OCI-LY7 (cell line): ENCODE results near the gene FRMD5. TPM values are rescaled to one million over a fixed set of nuclear protein-coding genes. Genes with fewer than 3 reads are reported as not detected.
"Not testable (repeated sequence)": the region's sequence is repeated elsewhere in the genome, so short reads cannot be mapped to it uniquely, and the experiment has no call there.

Experiments used
- BruUV-seq: library from RNA; stranded (reverse); fragments of 400-500 nt; replicated peaks from 2 replicates; lab custom pipeline; 2021; lab: Mats Ljungman, UMichigan
- CTCF ChIA-PET: fragments of 300-600 bp; sonication (Branson Sonifier 250); formaldehyde crosslinking; loops from one replicate; lab custom pipeline; 2022; ENCODE audit warnings: antibody characterized with exemption; ENCODE audit not compliant: unreplicated experiment; lab: Charles Lee
- POLR2A ChIA-PET: fragments of 300-600 bp; sonication (Branson Sonifier 250); formaldehyde crosslinking; loops from one replicate; lab custom pipeline; 2022; ENCODE audit warnings: antibody characterized with exemption; lab: Charles Lee
- DNase-seq: peaks from one replicate; pipeline ENCODE4 v3.0.0-alpha.2; 2015; ENCODE audit warnings: low spot score
- H2AFZ ChIP-seq: fragments of 200-600 bp; sonication (generic), shearing (Covaris generic); 2 replicates; pipeline ENCODE4 v1.6.1; 2014; ENCODE audit warnings: mild to moderate bottlenecking, antibody characterized with exemption, low read length, moderate library complexity
- H3K27ac ChIP-seq: fragments of 200-600 bp; sonication (generic); 2 replicates; pipeline ENCODE4 v1.5.1; 2014; ENCODE audit warnings: mixed run types, low read depth, mild to moderate bottlenecking, moderate library complexity, low read length, inconsistent platforms; ENCODE audit not compliant: poor library complexity, severe bottlenecking
- H3K36me3 ChIP-seq: fragments of 200-600 bp; sonication (generic); 2 replicates; pipeline ENCODE4 v1.6.1; 2014; ENCODE audit warnings: mild to moderate bottlenecking, antibody characterized with exemption, low read length, moderate library complexity, mixed read lengths; ENCODE audit not compliant: insufficient read depth
- H3K4me1 ChIP-seq: fragments of 200-600 bp; sonication (generic); 2 replicates; pipeline ENCODE4 v1.5.1; 2014; ENCODE audit warnings: mild to moderate bottlenecking, low read length; ENCODE audit not compliant: insufficient read depth, poor library complexity, severe bottlenecking
- H3K4me2 ChIP-seq: fragments of 200-600 bp; sonication (generic); 2 replicates; pipeline ENCODE4 v1.6.1; 2014; ENCODE audit warnings: mild to moderate bottlenecking, low read length
- H3K4me3 ChIP-seq: fragments of 200-600 bp; sonication (generic); 2 replicates; pipeline ENCODE4 v1.5.1; 2014; ENCODE audit warnings: mild to moderate bottlenecking, low read depth, low read length; ENCODE audit not compliant: poor library complexity, severe bottlenecking
- H3K79me2 ChIP-seq: fragments of 200-600 bp; sonication (generic); 2 replicates; pipeline ENCODE4 v1.6.1; 2016; ENCODE audit warnings: low read depth, mild to moderate bottlenecking, low read length, moderate library complexity, mixed read lengths; ENCODE audit not compliant: insufficient read depth
- H3K9me2 ChIP-seq: fragments of 200-600 bp; sonication (generic); 2 replicates; pipeline ENCODE4 v1.6.1; 2016; ENCODE audit warnings: mild to moderate bottlenecking, low read length, mixed read lengths; ENCODE audit not compliant: insufficient read depth
- H3K9me3 ChIP-seq: fragments of 200-600 bp; sonication (generic); 2 replicates; pipeline ENCODE4 v1.6.1; 2014; ENCODE audit warnings: mild to moderate bottlenecking, mixed run types, low read length, mixed read lengths
- H4K20me1 ChIP-seq: fragments of 200-600 bp; sonication (generic); 2 replicates; pipeline ENCODE4 v1.6.1; 2014; ENCODE audit warnings: mild to moderate bottlenecking, antibody characterized with exemption, low read length, moderate library complexity, mixed read lengths; ENCODE audit not compliant: insufficient read depth
- CTCF ChIP-seq: fragments of 200-600 bp; sonication (generic); conservative IDR thresholded peaks from 2 replicates; pipeline ENCODE4 v1.5.1; 2014; ENCODE audit warnings: mild to moderate bottlenecking, antibody characterized with exemption, low read length, moderate library complexity, mixed read lengths
- EZH2phosphoT487 ChIP-seq: fragments of 200-600 bp; sonication (generic); IDR thresholded peaks from 2 replicates; pipeline ENCODE4 v1.6.1; 2018; ENCODE audit warnings: low read depth, borderline replicate concordance, mild to moderate bottlenecking, mixed run types, antibody characterized with exemption, low read length, moderate library complexity, mixed read lengths
- intact Hi-C: fragments of 100-400 bp; cut with micrococcal nuclease; formaldehyde crosslinking; loops from one replicate; pipeline ENCODE4 v1.10.0; 2022; ENCODE audit not compliant: unreplicated experiment
- total RNA-seq, 2 experiments: library from RNA; depleted of rRNA in 1 of 2; stranded (reverse); fragments of >200 nt in 1 of 2; shearing (Covaris generic) in 1 of 2; gene quantifications; 2 replicates each; pipeline ENCODE4 v1.2.3, GENCODE V29; 2014 to 2022

Gene FRMD5
- total RNA-seq, 2 experiments from 2014 or later, result not detected

- no TSS peak for BruUV-seq
- H3K79me2 ChIP-seq, result no peaks in the 10 kb centered on the region
- CTCF ChIA-PET, result no interaction called here
- H3K9me3 ChIP-seq, result no peaks in the 10 kb centered on the region
- H3K4me1 ChIP-seq, result no peaks in the 10 kb centered on the region
- H3K9me2 ChIP-seq, result no peaks in the 10 kb centered on the region
- no peaks in the 10 kb centered on the region for H4K20me1 ChIP-seq
- TF ChIP-seq CTCF (no peak), EZH2phosphoT487 (no peak)
- H3K4me3 ChIP-seq, result no peak overlapping the region
- POLR2A ChIA-PET, result interaction anchor here (0.5 kb wide), 1 partner anchor 141 kb away, joined by 4 read pairs; no protein-coding TSS in a partner anchor
- H2AFZ ChIP-seq, result no peak overlapping the region
- no peak overlapping the region for H3K27ac ChIP-seq
- no peak overlapping the region for H3K4me2 ChIP-seq
- DNase-seq, result no peak
- H3K36me3 ChIP-seq, result no peaks in the 10 kb centered on the region
- intact Hi-C loops, result no loop called here
These were observed 186.0 kb downstream of the FRMD5 start for GRCh38 chr15:44009038-44009437.

- H3K4me3 ChIP-seq, BruUV-seq, H4K20me1 ChIP-seq, DNase-seq, H3K9me2 ChIP-seq, CTCF ChIA-PET, H3K4me2 ChIP-seq, H3K36me3 ChIP-seq, H3K4me1 ChIP-seq, H3K79me2 ChIP-seq, H3K9me3 ChIP-seq, intact Hi-C loops, POLR2A ChIA-PET, H3K27ac ChIP-seq, H2AFZ ChIP-seq: not testable (repeated sequence)
These were observed 194.8 kb downstream of the FRMD5 start for GRCh38 chr15:44000248-44000647.

GRCh38 chr15:43998607-43999006 is 196.5 kb downstream of the FRMD5 start:
- Histone ChIP-seq H3K4me1 (no peaks in the 10 kb centered on the region), H3K9me2 (no peaks in the 10 kb centered on the region), H2AFZ (no peak overlapping the region), H3K79me2 (no peaks in the 10 kb centered on the region), H3K4me2 (no peak overlapping the region), H3K4me3 (no peak overlapping the region), H3K27ac (no peak overlapping the region), H4K20me1 (no peaks in the 10 kb centered on the region), H3K36me3 (no peaks in the 10 kb centered on the region), H3K9me3 (no peaks in the 10 kb centered on the region)
- DNase-seq, result no peak
- CTCF ChIA-PET, result no interaction called here
- intact Hi-C loops, result no loop called here
- TF ChIP-seq CTCF (no peak), EZH2phosphoT487 (no peak)
- BruUV-seq, result no TSS peak
- POLR2A ChIA-PET, result no interaction called here
